K562 (cell line): Measurements from ENCODE around the gene RBFOX2. TPM values are rescaled to one million over a fixed set of nuclear protein-coding genes. Genes with fewer than 3 reads are reported as not detected.

Experiments
- ATAC-seq: fragments of 200-7000 bp; cut with Tn5 transposase; 3 replicates; pipeline ENCODE4 v1.9.1; 2020; ENCODE audit warnings: moderate library complexity
- BruUV-seq: library from RNA; stranded (reverse); fragments of 400-500 nt; replicated peaks from 2 replicates; lab custom pipeline; 2021; lab: Mats Ljungman, UMichigan
- CTCF ChIA-PET: fragments of 300-600 bp; formaldehyde crosslinking; extraction: SDS; loops from one replicate; lab custom pipeline; 2021; ENCODE audit warnings: low intra/inter-chr PET ratio; lab: Yijun Ruan, JAX
- POLR2A ChIA-PET: fragments of 300-600, 350-650 bp; sonication (Branson Sonifier 250); formaldehyde crosslinking; extraction: SDS; loops from one replicate; lab custom pipeline; 2021; ENCODE audit warnings: antibody characterized with exemption, inconsistent platforms; lab: Yijun Ruan, JAX
- DNase-seq, 4 experiments: peaks; one replicate each; pipeline versions ENCODE4 v3.0.0 to v3.0.0-alpha.2; 2011 to 2018; ENCODE audit warnings: low spot score in 3 of 4, mixed read lengths in 3 of 4; ENCODE audit errors: extremely low read depth in 1 of 4
- FAIRE-seq: peaks from 2 replicates; lab custom pipeline; 2011; peaks lifted over from hg19 to GRCh38; lab: Jason Lieb, UNC
- H2AFZ ChIP-seq: 2 replicates; pipeline ENCODE4 v1.6.0; 2011; ENCODE audit warnings: low read depth, low read length, control low read depth, inconsistent platforms
- H3K27ac ChIP-seq: fragments of 200-600 bp; 3 replicates; pipeline ENCODE4 v1.8.0; 2011; ENCODE audit warnings: low read depth, mild to moderate bottlenecking, control low read depth, inconsistent platforms, low read length, moderate library complexity, mixed read lengths; ENCODE audit errors: extremely low read depth
- H3K27me3 ChIP-seq, 2 experiments: fragments of 300-600 bp in 1 of 2; 2 replicates in 1 of 2; 3 replicates in 1 of 2; pipeline versions ENCODE4 v1.6.0 to v1.8.0; 2011; ENCODE audit warnings: inconsistent platforms in 2 of 2, low read length in 2 of 2, mild to moderate bottlenecking in 1 of 2, mixed read lengths in 1 of 2, moderate library complexity in 1 of 2; ENCODE audit not compliant: control insufficient read depth in 2 of 2, insufficient read depth in 2 of 2
- H3K36me3 ChIP-seq: fragments of 300-600 bp; 3 replicates; pipeline ENCODE4 v1.8.0; 2011; ENCODE audit warnings: mild to moderate bottlenecking, low read length, inconsistent platforms; ENCODE audit not compliant: control insufficient read depth, insufficient read depth
- H3K4me1 ChIP-seq, 2 experiments: fragments of 200-600 bp in 1 of 2; replicated peaks in 1 of 2; 2 replicates in 1 of 2; 3 replicates in 1 of 2; pipeline versions ENCODE4 v1.5.1 to v1.8.0; 2011; ENCODE audit warnings: inconsistent platforms in 2 of 2, low read length in 2 of 2, mild to moderate bottlenecking in 1 of 2, mixed read lengths in 1 of 2, moderate library complexity in 1 of 2; ENCODE audit not compliant: control insufficient read depth in 2 of 2, insufficient read depth in 2 of 2
- H3K4me2 ChIP-seq: 2 replicates; pipeline ENCODE4 v1.6.1; 2011; ENCODE audit warnings: low read length, control low read depth, inconsistent platforms, mixed read lengths; ENCODE audit not compliant: insufficient read depth
- H3K4me3 ChIP-seq: fragments of 200-600 bp; sonication (generic), shearing (Covaris generic); 2 replicates; pipeline ENCODE4 v1.5.1; 2016; ENCODE audit warnings: control low read depth, inconsistent platforms
- H3K79me2 ChIP-seq: fragments of 200-600 bp; 3 replicates; pipeline ENCODE4 v1.8.0; 2011; ENCODE audit warnings: low read length, inconsistent platforms; ENCODE audit not compliant: control insufficient read depth, insufficient read depth
- H3K9ac ChIP-seq, 2 experiments: 2 replicates each; pipeline versions ENCODE4 v1.6.0 to v1.6.1; 2011; ENCODE audit warnings: low read depth in 2 of 2, low read length in 2 of 2, control low read depth in 1 of 2, inconsistent platforms in 1 of 2, mild to moderate bottlenecking in 1 of 2, mixed read lengths in 1 of 2; ENCODE audit not compliant: insufficient read depth in 1 of 2
- H3K9me1 ChIP-seq: one replicate; pipeline ENCODE4 v1.6.0; 2011; ENCODE audit warnings: inconsistent platforms, mild to moderate bottlenecking, low read length, moderate library complexity; ENCODE audit not compliant: control insufficient read depth, insufficient read depth
- H3K9me3 ChIP-seq: replicated peaks from 2 replicates; pipeline ENCODE4 v1.5.1; 2011; ENCODE audit warnings: low read depth, low read length, inconsistent platforms; ENCODE audit not compliant: control insufficient read depth, insufficient read depth
- H4K20me1 ChIP-seq: replicated peaks from 2 replicates; pipeline ENCODE4 v1.6.1; 2011; ENCODE audit warnings: low read length, inconsistent platforms, mixed read lengths; ENCODE audit not compliant: control insufficient read depth, insufficient read depth
- ATF7 ChIP-seq: fragments of 450-650 bp; IDR thresholded peaks from 2 replicates; pipeline ENCODE4 v1.7.1; 2014; ENCODE audit warnings: mild to moderate bottlenecking, moderate library complexity
- MAFK ChIP-seq: IDR thresholded peaks from 2 replicates; pipeline ENCODE4 v1.6.1; 2011; ENCODE audit warnings: low read length, improper control_type of control experiment
- MCM2 ChIP-seq: fragments of 450-650 bp; IDR thresholded peaks from 2 replicates; pipeline ENCODE4 v1.6.1; 2017; ENCODE audit warnings: low read depth, mild to moderate bottlenecking
- NCOA2 ChIP-seq, 2 experiments: fragments of 450-650 bp; IDR thresholded peaks; 2 replicates each; pipeline ENCODE4 v1.6.1; 2018; ENCODE audit warnings: mild to moderate bottlenecking in 2 of 2, moderate library complexity in 1 of 2; ENCODE audit not compliant: partially characterized antibody in 2 of 2
- NR2C2 ChIP-seq, 2 experiments: fragments of 200-800 bp in 1 of 2; sonication (Bioruptor generic) in 1 of 2; sonication (generic) in 1 of 2; formaldehyde crosslinking in 1 of 2; IDR thresholded peaks; 2 replicates each; pipeline versions ENCODE4 v1.6.1 to v1.8.0; 2016 to 2022; ENCODE audit warnings: mild to moderate bottlenecking in 1 of 2, missing compliant biosample characterization in 1 of 2, missing genetic modification characterization in 1 of 2, missing genetic modification reagents in 1 of 2
- PHF8 ChIP-seq: fragments of 200-600 bp; sonication (generic); IDR thresholded peaks from 2 replicates; pipeline ENCODE4 v1.6.1; 2012; ENCODE audit warnings: mixed run types, mild to moderate bottlenecking, inconsistent platforms, low read length, moderate library complexity, borderline replicate concordance
- POLR2AphosphoS5 ChIP-seq: IDR thresholded peaks from 2 replicates; pipeline ENCODE4 v1.6.1; 2011; ENCODE audit warnings: mild to moderate bottlenecking, low read depth, low read length, moderate library complexity; ENCODE audit not compliant: control insufficient read depth, insufficient read depth
- RBM17 ChIP-seq: fragments of 200-400 bp; formaldehyde crosslinking; IDR thresholded peaks from 2 replicates; pipeline ENCODE4 v1.6.1; 2017; ENCODE audit warnings: low read depth, mild to moderate bottlenecking, low read length, borderline replicate concordance
- RCOR1 ChIP-seq, 2 experiments: IDR thresholded peaks; 2 replicates each; pipeline ENCODE4 v1.6.1; 2012; ENCODE audit warnings: low read depth in 2 of 2, low read length in 2 of 2, borderline replicate concordance in 1 of 2, improper control_type of control experiment in 1 of 2
- RNF2 ChIP-seq: sonication (generic); IDR thresholded peaks from 2 replicates; pipeline ENCODE4 v1.6.1; 2016
- ZNF124 ChIP-seq: sonication (generic); formaldehyde crosslinking; IDR thresholded peaks from 2 replicates; pipeline ENCODE4 v1.8.1; 2022; ENCODE audit warnings: missing genetic modification reagents
- WGBS: fragments of 100-300 bp; shearing (Covaris generic); methylation state at CpG from one replicate; pipeline ENCODE4 v1.1.6; 2016; ENCODE audit warnings: low coverage, mixed read lengths; ENCODE audit not compliant: insufficient coverage; ENCODE audit errors: missing lambda C conversion rate; 5-methylcytosine and 5-hydroxymethylcytosine counted together
- in situ Hi-C: fragments of 300-500 bp; cut with MboI; formaldehyde crosslinking; loops from 4 replicates; pipeline ENCODE4 v1.15.0; 2018; ENCODE audit warnings: inconsistent platforms, mixed read lengths
- intact Hi-C: fragments of 100-400 bp; cut with micrococcal nuclease; formaldehyde crosslinking; loops from 2 replicates; pipeline ENCODE4 v1.14.2; 2022
- polyA plus RNA-seq, 8 experiments: library from polyadenylated mRNA; depleted of rRNA in 4 of 8; stranded (reverse) in 5 of 8; unstranded in 3 of 8; fragments of >200 nt; fragmentation: Nextera tagmentation in 2 of 8; fragmentation: Illumina TruSeq in 1 of 8; extraction: Ambion mirVana in 2 of 8; extraction: Trizol in 1 of 8; gene quantifications; 2 replicates each; pipeline versions ENCODE4 v1.2.1 to v1.2.3, GENCODE V29; 2011 to 2014; ENCODE audit warnings: inconsistent platforms in 1 of 8, missing spikeins in 1 of 8
- total RNA-seq, 7 experiments: library from RNA; depleted of rRNA in 6 of 7; stranded (reverse); fragments of >200 nt in 6 of 7; fragmentation: Illumina TruSeq in 2 of 7; extraction: Trizol in 2 of 7; gene quantifications; 2 replicates each; pipeline versions ENCODE4 v1.2.1 to v1.2.3, GENCODE V29; 2011 to 2021; ENCODE audit warnings: low replicate concordance in 1 of 7
- TF ChIP-seq, protein P1 (sequence below): fragments of 250-450 bp; sonication (Bioruptor Pico); IDR thresholded peaks from 2 replicates; pipeline ENCODE4 v1.4.0; 2020; ENCODE audit warnings: mild to moderate bottlenecking
- TF ChIP-seq, protein P2 (sequence below): fragments of 450-650 bp; IDR thresholded peaks from one replicate; pipeline ENCODE4 v1.6.1; 2018; ENCODE audit warnings: mild to moderate bottlenecking, moderate library complexity; ENCODE audit not compliant: partially characterized antibody

The RBFOX2 gene
- total and polyA plus RNA-seq, 9 of the 15 experiments (the other 6 are each of a cell fraction or from before 2014, with no cell fraction given): 5.8 to 24.8 (median 14.2) TPM

DNA sequence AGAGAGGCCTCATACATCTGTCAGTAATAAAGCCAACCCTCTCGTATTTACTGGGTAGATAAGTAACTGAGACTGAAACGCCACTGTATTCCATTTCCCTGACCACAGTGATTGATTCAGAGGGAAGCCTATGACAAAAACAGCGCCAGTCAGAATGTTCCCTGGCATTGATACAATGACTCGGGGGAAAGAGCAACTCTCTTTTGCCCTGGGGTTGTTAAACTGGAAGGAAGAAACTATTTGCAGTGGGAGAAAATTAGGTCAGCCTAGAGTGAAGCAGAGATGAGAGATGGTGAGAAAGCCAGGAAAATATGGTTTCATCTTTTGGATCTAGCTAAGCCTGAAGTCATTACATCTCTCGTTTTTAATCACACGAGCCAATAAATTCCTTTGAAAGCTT is 48.6 kb upstream of the RBFOX2 start:
- H3K4me1 ChIP-seq: peaks cover 0 to 3% of the 10 kb centered on the region in 2 experiments; a peak in 3 of 5 replicates
- H4K20me1 ChIP-seq: no peaks in the 10 kb centered on the region
- H3K9ac ChIP-seq: no peak overlapping the region
- ChIA-PET POLR2A (no interaction called here), CTCF (no interaction called here)
- no peak for FAIRE-seq
- in situ Hi-C loops: no loop called here
- 33% methylated on average over 6 of the region's 6 CpGs for WGBS
- no peaks in the 10 kb centered on the region for H3K79me2 ChIP-seq
- H3K9me1 ChIP-seq: no peaks in the 10 kb centered on the region
- no peak overlapping the region for H2AFZ ChIP-seq
- TF ChIP-seq NR2C2 (CRISPR knock-in tag; IDR thresholded peaks at IDR 0.05) (no peak), NR2C2 (tag; IDR thresholded peaks at IDR 0.05) (no peak), MAFK (no peak), ATF7 (no peak), ZNF124 (CRISPR knock-in tag) (no peak), POLR2AphosphoS5 (no peak), RNF2 (no peak), RBM17 (no peak), NCOA2 (IDR thresholded peaks at IDR 0.05; ENCODE audit: partially characterized antibody in 2 of 2) (no peak), MCM2 (no peak), PHF8 (no peak), RCOR1 (IDR thresholded peaks at IDR 0.05; ENCODE audit: borderline replicate concordance in 1 of 2, low read depth in 2 of 2, low read length in 2 of 2) (no peak)
- TF ChIP-seq, protein P1, sequence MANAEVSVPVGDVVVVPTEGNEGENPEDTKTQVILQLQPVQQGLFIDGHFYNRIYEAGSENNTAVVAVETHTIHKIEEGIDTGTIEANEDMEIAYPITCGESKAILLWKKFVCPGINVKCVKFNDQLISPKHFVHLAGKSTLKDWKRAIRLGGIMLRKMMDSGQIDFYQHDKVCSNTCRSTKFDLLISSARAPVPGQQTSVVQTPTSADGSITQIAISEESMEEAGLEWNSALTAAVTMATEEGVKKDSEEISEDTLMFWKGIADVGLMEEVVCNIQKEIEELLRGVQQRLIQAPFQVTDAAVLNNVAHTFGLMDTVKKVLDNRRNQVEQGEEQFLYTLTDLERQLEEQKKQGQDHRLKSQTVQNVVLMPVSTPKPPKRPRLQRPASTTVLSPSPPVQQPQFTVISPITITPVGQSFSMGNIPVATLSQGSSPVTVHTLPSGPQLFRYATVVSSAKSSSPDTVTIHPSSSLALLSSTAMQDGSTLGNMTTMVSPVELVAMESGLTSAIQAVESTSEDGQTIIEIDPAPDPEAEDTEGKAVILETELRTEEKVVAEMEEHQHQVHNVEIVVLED (CRISPR knock-in tag): no peak
- TF ChIP-seq, protein P2, sequence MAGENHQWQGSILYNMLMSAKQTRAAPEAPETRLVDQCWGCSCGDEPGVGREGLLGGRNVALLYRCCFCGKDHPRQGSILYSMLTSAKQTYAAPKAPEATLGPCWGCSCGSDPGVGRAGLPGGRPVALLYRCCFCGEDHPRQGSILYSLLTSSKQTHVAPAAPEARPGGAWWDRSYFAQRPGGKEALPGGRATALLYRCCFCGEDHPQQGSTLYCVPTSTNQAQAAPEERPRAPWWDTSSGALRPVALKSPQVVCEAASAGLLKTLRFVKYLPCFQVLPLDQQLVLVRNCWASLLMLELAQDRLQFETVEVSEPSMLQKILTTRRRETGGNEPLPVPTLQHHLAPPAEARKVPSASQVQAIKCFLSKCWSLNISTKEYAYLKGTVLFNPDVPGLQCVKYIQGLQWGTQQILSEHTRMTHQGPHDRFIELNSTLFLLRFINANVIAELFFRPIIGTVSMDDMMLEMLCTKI: no peak
- no peak for DNase-seq
- no peaks in the 10 kb centered on the region for H3K9me3 ChIP-seq
- H3K4me3 ChIP-seq: no peak overlapping the region
- no peak for ATAC-seq
- intact Hi-C loops: no loop called here
- BruUV-seq: no TSS peak
- no peak overlapping the region for H3K27ac ChIP-seq
- H3K27me3 ChIP-seq: no peaks in the 10 kb centered on the region
- no peak overlapping the region for H3K4me2 ChIP-seq
- H3K36me3 ChIP-seq: no peaks in the 10 kb centered on the region
